ENCODE measurements around the gene ALDOB. TPM values are rescaled to one million over a fixed set of nuclear protein-coding genes. Genes with fewer than 3 reads are reported as not detected.

ALDOB gene
- total RNA-seq = not detected in 2 replicates

GRCh38 chr9:101435601-101436079 is at the start of gene ALDOB:
Gene ALDOB (minus strand): TSS chr9:101435774. CDS start chr9:101430887, 4,887 bp downstream.

DNA sequence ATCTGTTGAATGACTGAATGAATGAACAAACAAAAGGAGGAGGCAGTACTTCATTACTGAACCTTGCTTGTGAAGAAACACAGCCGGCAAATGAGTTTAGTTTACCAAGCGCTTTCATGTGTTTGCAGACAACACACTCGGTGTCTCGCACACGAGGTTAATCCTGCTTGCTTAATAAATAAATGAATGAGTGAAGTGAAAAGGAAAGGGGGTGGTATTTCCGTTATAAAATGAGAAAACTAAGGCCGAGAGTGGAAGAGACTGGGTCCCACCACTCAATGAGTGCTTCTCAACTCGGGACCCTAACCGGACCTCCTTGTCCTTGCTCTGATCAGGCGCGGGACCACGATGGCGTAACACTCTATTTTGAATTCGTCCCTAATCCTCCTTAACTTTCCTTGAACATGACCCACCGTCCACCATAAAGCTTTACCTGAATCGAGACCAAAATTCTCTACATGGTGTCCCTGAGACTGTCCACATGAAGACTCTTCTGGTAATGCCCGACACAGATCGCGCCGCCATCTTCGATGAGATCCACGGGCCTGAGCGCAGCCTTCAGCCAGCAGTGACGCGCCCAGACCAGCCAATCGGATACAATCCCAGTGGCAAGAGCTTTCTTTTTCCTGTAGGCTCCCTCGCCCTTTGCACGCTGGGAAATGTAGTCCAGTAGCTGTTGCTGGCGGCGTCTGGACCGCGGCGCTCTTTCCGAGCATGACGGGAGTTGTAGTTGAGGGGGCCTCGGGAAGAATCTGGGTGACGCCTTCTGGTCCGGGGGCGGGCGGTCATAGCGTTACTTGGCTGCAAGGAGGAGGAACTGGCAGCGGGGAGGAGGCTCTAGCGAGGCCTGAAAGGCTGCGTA is 37.3 kb downstream of the ALDOB start, which contains the start of the genes MRPL50 and ZNF189:
Gene MRPL50, minus strand, starts transcription at position 551 of the 862 bp plus-strand sequence. Its CDS starts 26 bp downstream, at position 525.
Gene ZNF189, plus strand, starts transcription at position 784 of the 862 bp plus-strand sequence. CDS start 306 bp downstream, outside the sequence.

DNA sequence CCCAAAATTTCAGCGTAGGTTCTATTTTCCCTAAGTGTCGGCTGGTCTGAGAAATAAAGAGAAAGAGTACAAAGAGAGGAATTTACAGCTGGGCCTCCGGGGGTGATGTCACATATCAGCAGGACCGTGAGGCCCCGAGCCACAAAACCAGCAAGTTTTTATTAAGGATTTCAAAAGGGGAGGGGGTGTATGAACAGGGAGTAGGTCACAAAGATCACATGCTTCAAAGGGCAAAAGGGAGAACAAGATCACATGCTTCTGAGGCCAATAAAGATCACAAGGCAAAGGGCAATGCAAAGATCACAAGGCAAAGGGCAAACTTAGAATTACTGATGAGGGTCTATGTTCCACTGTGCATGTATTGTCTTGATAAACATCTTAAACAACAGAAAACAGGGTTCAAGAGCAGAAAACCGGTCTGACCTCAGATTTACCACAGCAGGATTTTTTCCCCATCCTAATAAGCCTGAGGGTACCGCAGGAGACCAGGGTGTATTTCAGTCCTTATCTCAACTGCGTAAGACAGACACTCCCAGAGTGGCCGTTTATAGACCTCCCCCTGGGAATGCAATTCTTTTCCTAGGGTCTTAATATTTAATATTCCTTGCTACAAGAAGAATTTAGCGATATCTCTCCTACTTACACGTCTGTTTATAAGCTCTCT is 50.6 kb downstream of the ALDOB start, which contains the start of gene BAAT:
Gene BAAT, minus strand, starts transcription at position 134 of the 664 bp plus-strand sequence. CDS start 13,602 bp downstream, outside the sequence.

Small RNA genes within 50 kb of the gene (small RNA-seq; reads per million reads assigned to genes)
- not detected for gene AL353621.2 (ENCODE audit: low replicate concordance)

Other genes with a start within 250 kb of the ALDOB start
- gene BAAT, start 50.8 kb downstream of the ALDOB start, total RNA-seq = 0.14 TPM in 1 of 2 replicates, not detected in the other
- 6.3 and 11.2 TPM in 2 replicates for gene MRPL50, start 37.2 kb downstream of the ALDOB start, total RNA-seq
- 11.4 and 13.7 TPM in 2 replicates for gene ZNF189, start 36.9 kb downstream of the ALDOB start, total RNA-seq
- 23.5 and 31.1 TPM in 2 replicates for gene RNF20, start 98.1 kb upstream of the ALDOB start, total RNA-seq
- gene PPP3R2, start 159.2 kb upstream of the ALDOB start, total RNA-seq = not detected in 2 replicates